HG03442 (cell line): Measurements from ENCODE around the gene PTPRN2.
"Not testable (repeated sequence)": the region's sequence is repeated elsewhere in the genome, so short reads cannot be mapped to it uniquely, and the experiment has no call there.

ENCODE experiments used
- ATAC-seq: cut with Tn5 transposase; IDR thresholded peaks from one replicate; pipeline ENCODE4 v1.9.1; 2021; ENCODE audit warnings: mild to moderate bottlenecking, moderate library complexity; ENCODE audit not compliant: unreplicated experiment

Gene PTPRN2

GRCh38 chr7:157744786-157745601 lies 842.6 kb downstream of the PTPRN2 start:
- ATAC-seq, result no peak

DNA sequence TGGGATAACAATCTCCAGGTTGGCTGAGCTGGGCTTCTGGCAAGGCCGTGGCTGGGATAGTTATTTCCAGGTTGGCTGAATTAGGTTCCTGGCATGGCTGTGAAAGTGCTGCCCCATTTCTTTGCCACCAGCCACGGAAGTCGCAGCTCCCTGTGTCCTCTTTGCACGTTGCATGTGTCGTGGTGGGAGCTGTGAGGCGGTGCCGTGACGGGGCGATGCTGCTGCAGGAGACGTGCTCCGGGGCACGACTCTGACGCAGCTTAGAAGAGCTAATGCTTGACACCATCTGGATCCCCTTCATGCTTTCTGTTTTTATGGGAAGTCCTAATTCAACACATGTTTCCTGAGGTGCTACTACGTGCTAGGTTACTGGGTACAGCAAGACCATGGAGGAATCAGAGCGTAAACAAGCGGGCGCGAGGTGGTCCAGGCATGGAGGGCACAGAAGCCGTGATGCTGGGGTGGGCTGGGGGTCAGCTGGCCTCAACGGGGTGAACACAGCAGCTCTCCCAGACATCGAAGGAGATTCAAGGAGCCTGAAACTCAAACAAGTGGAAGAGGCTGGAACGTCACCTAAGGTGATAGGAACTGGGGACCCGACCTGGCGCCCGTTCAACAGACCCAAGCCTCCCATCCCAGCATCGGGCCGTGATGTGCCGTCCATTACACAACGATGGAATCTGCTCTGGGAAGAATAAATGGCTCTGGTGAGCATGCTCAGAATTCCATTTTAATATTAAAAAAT lies 843.7 kb downstream of the PTPRN2 start:
- no peak for ATAC-seq

DNA sequence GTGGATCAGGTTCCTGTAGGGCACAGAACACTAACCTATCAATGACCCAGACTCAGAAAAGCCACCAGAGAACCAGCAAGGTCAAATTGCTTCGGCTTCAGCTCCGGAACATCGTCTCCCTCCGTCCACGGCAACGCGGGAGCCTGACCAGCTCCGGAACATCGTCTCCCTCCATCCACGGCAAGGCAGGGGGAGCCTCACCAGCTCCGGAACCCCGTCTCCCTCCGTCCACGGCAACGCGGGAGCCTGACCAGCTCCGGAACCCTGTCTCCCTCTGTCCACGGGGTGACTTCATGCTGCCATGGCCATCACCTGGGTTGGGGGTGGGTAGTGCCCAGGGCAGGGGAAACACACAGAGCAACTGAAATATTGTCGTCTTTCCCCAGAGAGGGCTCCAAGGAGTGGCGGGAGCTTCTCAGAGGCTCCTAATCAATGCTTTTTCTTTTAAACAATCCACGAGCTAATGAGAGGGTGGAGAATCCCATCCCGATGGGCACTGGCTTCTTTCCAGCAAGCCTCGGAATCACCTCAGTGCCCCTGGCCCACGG lies 847.3 kb downstream of the PTPRN2 start:
- no peak for ATAC-seq

DNA sequence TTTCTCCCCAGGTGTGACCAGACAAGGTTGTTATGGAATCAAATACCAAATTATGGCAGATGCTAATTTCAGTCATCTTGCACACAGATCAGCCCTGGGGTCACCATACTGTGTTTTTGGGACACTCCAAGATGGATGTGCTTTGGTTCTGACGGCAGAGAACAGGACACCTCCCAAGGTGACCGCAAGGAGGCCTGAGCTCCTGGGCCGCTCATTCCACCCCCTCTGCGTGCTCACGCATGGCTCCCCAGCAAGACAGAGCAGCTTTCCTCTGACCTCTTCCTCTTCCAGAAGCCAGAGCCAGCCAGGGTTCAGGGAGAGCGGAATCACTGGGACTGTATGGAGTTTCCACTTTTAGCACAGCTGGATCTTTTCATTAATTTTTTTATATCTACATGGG lies 848.0 kb downstream of the PTPRN2 start:
- ATAC-seq, result no peak

GRCh38 chr7:157739031-157739430 lies 848.6 kb downstream of the PTPRN2 start:
- ATAC-seq, result no peak

DNA sequence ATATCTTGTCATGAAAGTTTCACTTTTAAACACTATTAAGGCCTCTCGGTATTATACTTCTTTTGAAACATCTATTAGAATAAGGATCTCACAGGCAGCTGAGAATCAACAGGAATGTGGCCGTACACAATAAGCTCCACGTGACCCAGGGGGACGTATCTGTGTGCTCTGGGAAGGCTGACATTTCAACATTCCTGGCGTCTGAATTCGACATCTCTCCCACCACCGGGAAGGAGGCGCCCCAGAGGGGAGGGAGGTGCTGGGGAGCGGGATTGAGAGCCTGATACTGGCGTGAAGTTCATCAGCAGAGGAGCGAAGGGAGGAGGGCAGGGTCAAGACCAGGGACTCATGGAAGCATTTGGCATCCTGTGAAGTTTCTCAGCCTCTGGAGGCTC lies 849.6 kb downstream of the PTPRN2 start:
- no peak for ATAC-seq

DNA sequence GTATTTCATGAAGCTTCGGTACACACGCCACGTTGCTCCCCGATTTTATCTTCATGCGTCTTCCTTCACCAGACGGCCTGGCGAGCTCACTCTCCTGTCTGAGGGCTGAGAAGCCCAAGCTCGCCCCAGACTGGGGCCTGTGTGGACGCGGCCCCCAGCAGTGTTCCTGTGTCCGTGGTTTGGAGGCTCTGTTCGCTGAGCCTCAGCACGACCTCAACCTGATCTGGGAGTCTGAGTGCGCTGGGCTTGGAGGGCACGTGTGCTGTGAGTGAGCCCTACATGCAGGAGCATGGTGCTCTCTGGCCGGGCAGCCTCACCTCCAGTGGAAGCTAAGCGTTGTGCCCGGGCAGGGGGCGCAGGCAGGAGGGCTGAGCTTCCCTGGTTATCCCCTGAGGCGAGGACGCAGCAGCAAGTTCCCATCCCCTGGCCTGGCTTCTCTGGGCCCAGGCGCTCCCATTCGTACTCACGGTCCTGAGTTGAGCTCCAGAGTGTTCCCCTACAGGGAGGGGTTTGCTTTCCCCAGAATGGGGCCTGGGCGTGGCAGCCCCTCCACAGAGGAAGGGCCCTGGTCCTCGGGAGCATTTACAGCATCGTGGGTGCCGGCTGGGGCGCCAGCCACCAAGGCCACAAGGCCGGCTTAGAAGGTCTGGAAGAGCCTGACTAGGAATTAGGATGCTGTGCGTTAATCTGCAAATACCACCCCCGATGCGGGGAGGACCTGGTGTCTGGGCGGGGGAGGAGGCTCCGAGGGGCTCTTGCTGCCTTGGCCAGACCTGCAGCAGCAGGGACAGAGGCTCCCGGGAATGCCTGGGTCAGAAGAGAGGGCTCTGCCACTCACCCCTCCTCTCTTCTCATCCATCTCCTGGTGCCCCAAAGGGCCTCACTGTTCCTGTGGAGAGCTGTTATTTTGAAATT lies 850.2 kb downstream of the PTPRN2 start:
- ATAC-seq, result no peak

DNA sequence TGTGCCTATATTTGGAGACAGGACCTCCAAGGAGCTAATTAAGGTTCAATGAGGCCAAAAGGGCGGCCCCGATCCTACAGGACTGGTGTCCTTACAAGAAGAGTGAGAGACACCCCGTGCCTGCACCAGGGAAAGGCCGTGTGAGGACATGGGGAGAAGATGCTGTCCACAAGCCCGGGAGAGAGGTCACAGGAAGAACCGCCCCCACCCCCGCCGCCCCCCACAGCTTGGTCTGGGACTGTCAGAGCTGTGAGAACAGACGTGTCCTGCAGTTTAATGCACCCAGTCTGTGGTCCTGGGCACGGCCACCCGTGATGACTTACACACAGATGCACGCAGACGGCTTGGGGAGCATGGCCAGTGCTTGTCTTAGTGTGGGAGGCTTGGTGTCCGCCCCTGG lies 851.3 kb downstream of the PTPRN2 start:
- ATAC-seq, result no peak

- ATAC-seq, result no peak
Measured at GRCh38 chr7:157735826-157736225, 851.8 kb downstream of the PTPRN2 start.

- no peak for ATAC-seq
Measured at GRCh38 chr7:157734676-157735640, 852.7 kb downstream of the PTPRN2 start.

- ATAC-seq, result not testable (repeated sequence)
Measured at GRCh38 chr7:157733760-157734395, 853.7 kb downstream of the PTPRN2 start.

DNA sequence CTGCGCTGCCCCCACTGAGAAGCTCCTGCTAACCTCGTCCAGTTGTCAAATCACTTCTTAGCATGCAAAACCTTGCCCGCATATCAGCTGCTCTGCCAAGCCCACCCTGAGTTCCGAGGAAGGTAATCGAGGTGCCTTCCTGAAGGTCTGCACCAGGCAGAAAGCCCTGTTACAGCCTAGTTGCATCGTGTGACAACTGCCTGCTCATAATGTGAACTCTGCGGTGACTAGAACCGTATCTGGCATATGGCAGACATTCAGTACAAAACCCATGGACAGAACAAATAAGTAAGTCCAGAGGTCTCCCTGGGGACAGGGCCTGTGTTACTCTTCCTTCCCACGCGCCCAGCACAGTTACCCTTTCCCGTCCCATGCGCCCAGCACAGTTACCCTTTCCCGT lies 856.5 kb downstream of the PTPRN2 start:
- ATAC-seq, result no peak

GRCh38 chr7:157730614-157731013 lies 857.0 kb downstream of the PTPRN2 start:
- ATAC-seq, result no peak

GRCh38 chr7:157729566-157729965 lies 858.1 kb downstream of the PTPRN2 start:
- ATAC-seq, result no peak

DNA sequence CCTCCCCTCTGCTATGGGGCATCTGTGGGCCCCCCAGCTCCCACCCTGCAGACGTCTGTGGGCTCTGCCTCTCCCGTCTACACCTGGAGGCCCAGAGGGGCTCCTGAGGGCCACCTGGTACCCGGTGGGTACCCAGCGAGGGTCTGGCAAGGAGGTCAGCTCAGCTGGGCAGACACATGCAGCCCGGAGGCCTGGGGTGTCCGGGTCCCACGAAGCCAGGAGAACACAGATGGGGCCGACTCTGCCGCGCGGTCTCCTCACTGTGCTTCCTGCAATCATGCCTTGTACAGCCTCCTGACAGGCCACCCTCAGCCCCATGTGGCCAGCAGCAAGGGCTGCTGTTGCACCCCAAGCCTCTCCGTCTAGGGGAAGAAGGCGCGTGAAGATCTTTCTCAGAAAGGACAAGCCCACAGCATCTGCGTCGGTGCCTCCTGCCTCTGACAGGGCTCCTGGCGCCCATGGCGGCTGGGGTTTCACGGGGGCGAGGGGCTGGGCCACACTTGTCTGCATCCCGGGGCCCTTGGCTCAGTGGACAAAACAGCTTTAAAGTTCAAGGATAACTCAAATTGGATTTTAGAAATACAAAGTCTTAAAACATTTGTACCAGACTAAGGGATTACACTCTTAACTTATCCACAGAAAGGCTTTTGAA lies 859.5 kb downstream of the PTPRN2 start:
- no peak for ATAC-seq

- no peak for ATAC-seq
Measured at GRCh38 chr7:157726764-157727163, 860.9 kb downstream of the PTPRN2 start.

GRCh38 chr7:157725312-157725711 lies 862.3 kb downstream of the PTPRN2 start:
- not testable (repeated sequence) for ATAC-seq

DNA sequence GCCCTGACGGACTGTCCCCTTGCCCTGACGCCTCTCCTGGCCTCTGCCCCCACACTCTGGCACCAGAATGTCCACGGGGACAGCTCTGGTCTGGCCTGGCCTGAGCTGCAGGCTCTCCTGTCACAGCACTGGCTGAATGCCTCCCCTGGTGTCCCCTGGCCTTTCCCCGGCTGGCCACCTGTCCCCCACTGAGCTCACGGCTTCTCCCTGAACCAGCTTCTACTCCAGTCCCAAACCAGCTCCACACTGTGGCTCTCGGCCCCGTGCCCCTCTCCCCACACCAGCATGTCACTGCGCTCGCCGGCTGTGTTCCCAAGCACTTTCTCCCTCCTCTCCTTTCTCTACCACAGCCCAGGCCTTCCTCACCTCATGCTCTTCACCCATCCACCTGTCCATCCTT lies 864.4 kb downstream of the PTPRN2 start:
- no peak for ATAC-seq
